DLD1 (cell line): Measurements from ENCODE around the gene FHIT.

Experiments
- in situ Hi-C: cut with HindIII; loops from 2 replicates; pipeline ENCODE4 v1.10.0; 2017; ENCODE audit warnings: low sequenced_read_pairs

FHIT gene

GRCh38 chr3:60045686-60046085 is 1205.6 kb downstream of the FHIT start:
- in situ Hi-C loops: no loop called here

- in situ Hi-C loops: no loop called here
Observed at GRCh38 chr3:60036803-60037202, 1214.4 kb downstream of the FHIT start.

- in situ Hi-C loops: no loop called here
Observed at GRCh38 chr3:60033901-60034453, 1217.3 kb downstream of the FHIT start.

- in situ Hi-C loops: no loop called here
Observed at GRCh38 chr3:60030982-60031381, 1220.3 kb downstream of the FHIT start.

- in situ Hi-C loops: no loop called here
Observed at GRCh38 chr3:60028233-60028632, 1223.0 kb downstream of the FHIT start.

- in situ Hi-C loops: no loop called here
Observed at GRCh38 chr3:60027335-60027734, 1223.9 kb downstream of the FHIT start.

- in situ Hi-C loops: no loop called here
Observed at GRCh38 chr3:60025096-60026050, 1225.9 kb downstream of the FHIT start.

- in situ Hi-C loops: no loop called here
Observed at GRCh38 chr3:60024400-60024799, 1226.9 kb downstream of the FHIT start.

- in situ Hi-C loops: no loop called here
Observed at GRCh38 chr3:60023189-60023588, 1228.1 kb downstream of the FHIT start.

GRCh38 chr3:60017631-60018030 is 1233.6 kb downstream of the FHIT start:
- in situ Hi-C loops: no loop called here

- in situ Hi-C loops: no loop called here
Observed at GRCh38 chr3:60015032-60015705, 1236.1 kb downstream of the FHIT start.

GRCh38 chr3:60013241-60013640 is 1238.0 kb downstream of the FHIT start:
- in situ Hi-C loops: no loop called here

GRCh38 chr3:60011218-60011617 is 1240.0 kb downstream of the FHIT start:
- in situ Hi-C loops: no loop called here

- in situ Hi-C loops: no loop called here
Observed at GRCh38 chr3:60010781-60011180, 1240.5 kb downstream of the FHIT start.

GRCh38 chr3:60009931-60010478 is 1241.2 kb downstream of the FHIT start:
- in situ Hi-C loops: no loop called here

GRCh38 chr3:60001369-60001768 is 1249.9 kb downstream of the FHIT start:
- in situ Hi-C loops: no loop called here

- in situ Hi-C loops: no loop called here
Observed at GRCh38 chr3:60000311-60001105, 1250.7 kb downstream of the FHIT start.

GRCh38 chr3:59998058-59998457 is 1253.2 kb downstream of the FHIT start:
- in situ Hi-C loops: no loop called here

- in situ Hi-C loops: no loop called here
Observed at GRCh38 chr3:59997583-59997982, 1253.7 kb downstream of the FHIT start.

- in situ Hi-C loops: no loop called here
Observed at GRCh38 chr3:59996056-59996455, 1255.2 kb downstream of the FHIT start.

- in situ Hi-C loops: no loop called here
Observed at GRCh38 chr3:59995563-59995962, 1255.7 kb downstream of the FHIT start.
